Testis (tissue), 3 donors: ENCODE results near the gene ZBTB17. TPM values are rescaled to one million over a fixed set of nuclear protein-coding genes. Genes with fewer than 3 reads are reported as not detected.

Source experiments
- DNase-seq: peaks from one replicate; pipeline ENCODE4 v3.0.0-alpha.2; 2019
- H3K27ac ChIP-seq, 2 donors: fragments of 200-600 bp; sonication (generic); one replicate each; pipeline ENCODE4 v1.5.1; 2019
- H3K27me3 ChIP-seq: fragments of 200-600 bp; sonication (generic); one replicate; pipeline ENCODE4 v1.5.1; 2019
- H3K36me3 ChIP-seq: fragments of 200-600 bp; sonication (generic); one replicate; pipeline ENCODE4 v1.5.1; 2017; ENCODE audit warnings: low read depth; ENCODE audit errors: missing control alignments
- H3K4me1 ChIP-seq: fragments of 200-600 bp; sonication (generic); one replicate; pipeline ENCODE4 v1.5.1; 2019
- H3K4me3 ChIP-seq, 2 donors: fragments of 200-600 bp; sonication (generic); one replicate each; pipeline ENCODE4 v1.5.1; 2017 to 2019
- H3K9me3 ChIP-seq: fragments of 200-600 bp; sonication (generic); one replicate; pipeline ENCODE4 v1.5.1; 2017
- POLR2A ChIP-seq: fragments of 450-650 bp; IDR thresholded peaks from one replicate; pipeline ENCODE4 v1.6.1; 2017; ENCODE audit warnings: antibody characterized with exemption, mild to moderate bottlenecking, moderate library complexity
- WGBS, 2 donors: methylation state at CpG; one replicate each; pipeline ENCODE4 v1.1.5; 2018; 5-methylcytosine and 5-hydroxymethylcytosine counted together
- intact Hi-C: fragments of 100-400 bp; cut with DNase I; formaldehyde crosslinking; loops from one replicate; pipeline ENCODE4 v1.15.1; 2023; ENCODE audit warnings: low total_unique reads
- polyA plus RNA-seq: library from polyadenylated mRNA; stranded (reverse); fragments of 350-450 nt; fragmentation: Illumina TruSeq; extraction: RNeasy Lipid Tissue Mini Kit (QIAGEN cat#74804); gene quantifications from one replicate; pipeline ENCODE4 v1.2.3, GENCODE V29; 2014; ENCODE audit warnings: low read depth, low replicate concordance; ENCODE audit not compliant: insufficient read depth
- total RNA-seq, 2 donors: library from RNA; depleted of rRNA; stranded (reverse); fragments of >200 nt; gene quantifications; one replicate each; pipeline ENCODE4 v1.2.3, GENCODE V29; 2016
- TF ChIP-seq, protein P1 (sequence below), 3 experiments: fragments of 450-650 bp in 2 of 3; fragments of 200-600 bp in 1 of 3; sonication (generic) in 1 of 3; IDR thresholded peaks; one replicate each; pipeline ENCODE4 v1.5.1; 2016 to 2019; ENCODE audit warnings: antibody characterized with exemption in 3 of 3, mild to moderate bottlenecking in 2 of 3, moderate library complexity in 1 of 3

Gene ZBTB17
- total and polyA plus RNA-seq, 3 donors from 2014 or later = 53.6 to 65.8 (median 60.2) TPM

DNA sequence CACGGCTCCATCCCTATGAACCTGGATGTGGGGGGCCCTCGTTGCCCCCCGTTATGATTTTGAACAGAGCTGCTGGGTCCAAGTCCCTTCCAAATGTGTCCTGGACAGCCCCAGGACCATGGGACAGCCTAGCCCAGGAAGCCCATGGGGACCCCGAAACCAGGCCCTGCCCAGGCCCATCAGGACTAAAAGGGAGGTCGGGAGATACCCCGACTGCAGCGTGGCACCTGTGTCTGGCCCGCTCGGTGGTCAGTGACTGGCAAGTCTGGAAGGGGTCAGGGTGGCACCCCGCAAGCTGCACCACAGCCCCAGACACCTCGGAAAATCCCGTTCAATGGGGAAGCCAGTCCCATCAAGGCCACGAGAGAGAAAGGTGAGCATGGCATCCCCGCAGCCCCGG, 17.8 kb upstream of the ZBTB17 start:
- H3K36me3 ChIP-seq = no peaks in the 10 kb centered on the region
- WGBS, 2 donors = 92% methylated on average over 7 to 15 of the region's 15 CpGs
- no peaks in the 10 kb centered on the region for H3K27me3 ChIP-seq
- H3K27ac ChIP-seq = no peak overlapping the region
- no peaks in the 10 kb centered on the region for H3K9me3 ChIP-seq
- no peak overlapping the region for H3K4me3 ChIP-seq
- DNase-seq = no peak
- TF ChIP-seq POLR2A = no peak
- TF ChIP-seq, protein P1, sequence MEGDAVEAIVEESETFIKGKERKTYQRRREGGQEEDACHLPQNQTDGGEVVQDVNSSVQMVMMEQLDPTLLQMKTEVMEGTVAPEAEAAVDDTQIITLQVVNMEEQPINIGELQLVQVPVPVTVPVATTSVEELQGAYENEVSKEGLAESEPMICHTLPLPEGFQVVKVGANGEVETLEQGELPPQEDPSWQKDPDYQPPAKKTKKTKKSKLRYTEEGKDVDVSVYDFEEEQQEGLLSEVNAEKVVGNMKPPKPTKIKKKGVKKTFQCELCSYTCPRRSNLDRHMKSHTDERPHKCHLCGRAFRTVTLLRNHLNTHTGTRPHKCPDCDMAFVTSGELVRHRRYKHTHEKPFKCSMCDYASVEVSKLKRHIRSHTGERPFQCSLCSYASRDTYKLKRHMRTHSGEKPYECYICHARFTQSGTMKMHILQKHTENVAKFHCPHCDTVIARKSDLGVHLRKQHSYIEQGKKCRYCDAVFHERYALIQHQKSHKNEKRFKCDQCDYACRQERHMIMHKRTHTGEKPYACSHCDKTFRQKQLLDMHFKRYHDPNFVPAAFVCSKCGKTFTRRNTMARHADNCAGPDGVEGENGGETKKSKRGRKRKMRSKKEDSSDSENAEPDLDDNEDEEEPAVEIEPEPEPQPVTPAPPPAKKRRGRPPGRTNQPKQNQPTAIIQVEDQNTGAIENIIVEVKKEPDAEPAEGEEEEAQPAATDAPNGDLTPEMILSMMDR (IDR thresholded peaks at IDR 0.05) = no peak
- H3K4me1 ChIP-seq = no peaks in the 10 kb centered on the region
- intact Hi-C loops = no loop called here

DNA sequence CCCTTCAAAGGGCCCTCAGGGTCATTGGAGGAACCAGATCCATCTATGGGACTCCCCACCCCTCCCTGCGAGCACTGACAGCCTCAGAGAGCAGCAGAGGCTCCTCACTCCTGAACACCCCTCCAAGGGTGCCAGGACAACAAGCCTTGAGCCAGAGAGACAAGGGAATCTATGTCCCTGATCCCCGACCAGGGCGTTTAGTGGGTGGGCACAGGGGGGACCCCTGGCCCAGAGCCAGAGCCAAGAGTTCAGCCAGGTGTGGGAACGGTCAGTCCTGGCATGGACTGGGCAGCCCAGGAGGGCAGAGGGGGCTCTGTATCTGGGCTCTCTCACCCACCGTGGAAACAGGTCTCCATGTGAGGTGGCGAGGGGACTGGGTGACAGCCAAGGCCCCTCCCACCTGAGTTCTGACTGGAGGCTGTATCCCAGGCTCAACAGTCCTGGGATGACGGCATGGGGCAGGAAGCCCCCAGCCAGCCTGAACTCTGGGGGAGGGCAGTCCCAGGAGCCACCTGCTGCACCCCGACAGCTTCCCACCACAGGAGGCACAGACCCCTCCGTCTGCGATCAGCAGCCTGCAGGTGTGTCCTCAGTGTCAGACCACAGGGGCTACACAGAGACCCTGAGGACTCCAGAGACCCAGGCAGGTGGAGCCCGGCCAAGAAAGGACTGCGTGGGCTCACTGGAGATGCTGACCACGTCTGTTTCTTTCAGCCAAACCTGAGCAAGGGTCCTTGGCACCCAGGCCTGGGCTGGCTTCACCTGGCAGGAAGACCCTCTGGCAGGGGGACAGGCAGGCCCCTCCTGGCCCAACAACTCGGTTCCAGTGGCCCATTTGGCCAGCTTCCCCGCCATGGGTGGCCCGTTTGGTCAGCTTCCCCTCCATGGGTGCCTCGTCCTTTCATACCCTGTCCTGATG, 16.9 kb upstream of the ZBTB17 start:
- no peak for DNase-seq
- intact Hi-C loops = no loop called here
- Histone ChIP-seq H3K9me3 (no peaks in the 10 kb centered on the region), H3K36me3 (no peaks in the 10 kb centered on the region), H3K27me3 (no peaks in the 10 kb centered on the region), H3K27ac (no peak overlapping the region), H3K4me3 (no peak overlapping the region), H3K4me1 (no peaks in the 10 kb centered on the region)
- WGBS, 2 donors = 84 to 99% methylated on average over 8 to 17 of the region's 17 CpGs
- TF ChIP-seq POLR2A = no peak
- TF ChIP-seq, protein P1 (IDR thresholded peaks at IDR 0.05) = no peak

DNA sequence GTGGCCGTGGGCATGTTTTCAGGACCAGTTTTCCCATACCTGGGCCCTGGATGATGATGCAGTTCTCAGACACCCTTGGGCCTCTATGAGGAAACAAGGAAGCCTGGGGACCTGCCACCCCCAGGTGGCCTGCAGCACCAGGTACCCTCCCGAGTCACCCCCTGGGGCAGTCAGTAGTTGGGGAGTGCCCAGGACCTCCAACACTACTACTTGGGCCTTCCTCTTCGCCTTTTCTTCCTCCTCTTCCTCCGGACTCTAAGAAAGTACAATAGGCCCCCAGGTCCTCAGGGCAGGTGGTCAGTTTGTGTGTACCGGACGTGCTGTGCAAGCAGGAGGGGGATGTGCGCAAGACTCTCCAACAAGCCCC, 16.3 kb upstream of the ZBTB17 start:
- DNase-seq = no peak
- intact Hi-C loops = no loop called here
- TF ChIP-seq, protein P1 (IDR thresholded peaks at IDR 0.05) = no peak
- TF ChIP-seq POLR2A = no peak
- no peak overlapping the region for H3K27ac ChIP-seq
- WGBS, 2 donors = 93 to 95% methylated on average over 7 of the region's 7 CpGs
- H3K36me3 ChIP-seq = no peaks in the 10 kb centered on the region
- no peaks in the 10 kb centered on the region for H3K9me3 ChIP-seq
- no peaks in the 10 kb centered on the region for H3K27me3 ChIP-seq
- no peaks in the 10 kb centered on the region for H3K4me1 ChIP-seq
- no peak overlapping the region for H3K4me3 ChIP-seq

DNA sequence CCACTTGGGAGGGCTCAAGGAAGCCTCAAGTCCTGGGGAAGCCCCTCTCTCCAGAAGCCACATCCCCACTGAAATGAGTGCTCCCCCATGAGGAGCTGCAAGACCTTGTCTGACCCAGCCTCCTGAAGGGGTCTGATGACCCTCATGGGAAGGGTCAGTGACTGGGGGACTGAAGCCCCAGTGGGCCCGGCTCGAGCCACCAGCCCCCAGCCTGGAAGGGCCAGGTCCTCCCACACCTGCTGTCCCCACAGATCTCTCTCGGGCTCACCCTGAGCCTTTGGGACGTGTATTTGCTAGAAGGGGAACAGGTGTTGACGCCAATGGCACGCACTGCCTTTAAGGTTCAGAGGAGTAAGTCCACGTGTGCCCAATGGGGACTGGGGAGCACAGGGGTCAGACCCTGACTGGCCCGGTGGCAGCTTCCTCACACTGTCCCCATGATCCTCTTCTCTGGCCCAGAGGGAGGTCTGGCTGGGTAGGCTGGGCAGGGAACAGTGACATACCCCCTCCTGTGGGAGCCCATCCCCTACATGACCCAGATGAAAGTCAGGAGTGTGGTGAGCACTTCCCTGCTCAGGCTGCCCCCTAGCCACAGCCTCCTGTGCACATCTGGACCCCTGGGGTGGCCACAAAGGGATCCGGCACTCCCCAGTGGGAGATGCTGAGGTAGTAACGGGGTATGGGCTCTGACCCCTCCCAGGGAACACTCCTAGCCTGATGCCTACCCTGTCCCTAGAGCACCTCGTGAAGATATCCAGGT, 15.7 kb upstream of the ZBTB17 start:
- Histone ChIP-seq H3K36me3 (no peaks in the 10 kb centered on the region), H3K4me3 (no peak overlapping the region), H3K27me3 (no peaks in the 10 kb centered on the region), H3K9me3 (no peaks in the 10 kb centered on the region), H3K27ac (no peak overlapping the region), H3K4me1 (no peaks in the 10 kb centered on the region)
- intact Hi-C loops = no loop called here
- no peak for TF ChIP-seq POLR2A
- TF ChIP-seq, protein P1 (IDR thresholded peaks at IDR 0.05) = no peak
- 80 to 94% methylated on average over 3 to 11 of the region's 11 CpGs for WGBS, 2 donors
- DNase-seq = no peak
